Measurements from ENCODE around the gene APOA1. TPM values are rescaled to one million over a fixed set of nuclear protein-coding genes. Genes with fewer than 3 reads are reported as not detected.

APOA1 gene
- total RNA-seq, 1 experiment from 2014 or later = not detected

DNA sequence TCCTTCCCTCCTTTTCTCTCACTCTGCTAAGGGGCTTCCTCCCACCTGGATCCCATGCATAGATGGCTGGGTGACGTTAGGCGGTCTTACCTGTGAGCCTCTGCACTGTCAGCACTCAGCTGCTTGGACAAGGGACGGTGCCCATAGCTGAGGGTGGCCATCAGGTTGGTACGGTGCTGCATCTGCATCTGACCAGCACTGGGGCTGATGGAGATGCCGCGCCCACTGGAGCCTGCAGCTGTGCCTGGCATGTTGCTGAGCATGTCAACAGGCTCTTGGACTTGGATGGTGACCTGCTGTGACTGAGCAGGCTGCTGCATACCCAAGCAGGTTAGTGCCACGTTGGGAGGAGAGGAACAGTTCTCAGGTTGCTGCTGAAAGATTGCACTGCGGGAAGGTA lies 21.8 kb upstream of the APOA1 start:
- no peak for DNase-seq (ENCODE audit: low read depth)

DNA sequence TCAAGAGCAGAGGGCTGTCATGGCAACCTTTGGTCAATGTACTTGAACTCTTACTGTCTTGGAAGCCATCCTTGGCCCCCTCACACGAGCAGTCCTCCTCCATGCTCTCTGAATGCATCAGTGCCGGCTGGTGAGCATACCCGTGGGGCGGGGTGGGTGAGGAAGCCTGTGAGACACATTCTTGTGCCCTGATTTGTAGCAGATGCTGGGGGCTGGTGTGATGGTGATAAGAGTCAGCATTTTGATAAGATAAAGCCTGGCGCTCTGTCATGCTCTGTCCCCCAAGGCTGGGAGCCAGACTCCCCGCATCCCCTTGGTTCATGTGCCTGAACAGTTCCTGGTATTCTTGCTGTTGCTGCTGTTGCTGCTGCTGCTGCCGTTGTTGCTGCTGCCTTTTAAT lies 20.5 kb upstream of the APOA1 start:
- DNase-seq (ENCODE audit: low read depth) = no peak

DNA sequence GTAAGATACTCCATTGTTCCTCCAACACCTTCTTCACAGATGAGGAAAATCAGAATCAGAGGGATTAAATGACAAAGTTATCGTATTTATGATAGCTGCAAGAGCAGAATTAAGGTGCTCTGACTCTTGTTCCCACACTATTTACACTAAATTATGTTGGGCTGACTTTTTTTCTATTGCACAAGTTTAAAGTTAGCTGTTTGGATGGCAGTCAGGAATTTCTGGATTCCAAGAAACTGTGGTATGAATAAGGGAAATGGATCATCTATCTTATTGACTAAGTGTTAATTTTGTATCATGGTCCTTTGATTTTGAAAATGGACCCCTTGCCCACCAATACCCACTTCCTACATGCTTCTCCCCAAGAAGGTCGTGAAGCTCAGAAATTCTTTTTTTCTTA lies 19.9 kb upstream of the APOA1 start:
- DNase-seq (ENCODE audit: low read depth) = no peak

DNA sequence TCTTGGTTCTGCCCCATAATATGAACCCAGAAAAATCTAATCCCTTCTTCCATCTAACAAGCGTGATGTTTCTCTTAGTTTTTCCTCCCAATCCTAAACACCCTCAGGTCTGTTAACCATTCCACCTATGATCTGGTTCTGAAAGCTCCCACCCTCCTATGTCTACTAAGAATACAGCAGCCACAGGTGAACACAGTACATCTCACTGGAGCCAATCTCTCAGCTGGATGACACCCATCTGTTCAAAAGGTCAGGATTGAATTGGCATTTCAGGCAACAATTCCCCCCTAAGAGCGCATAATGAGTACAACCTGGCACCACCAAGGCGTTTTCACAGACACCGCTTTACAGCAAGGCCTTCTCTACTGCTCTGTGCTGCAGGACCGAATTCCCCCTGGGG lies 19.0 kb upstream of the APOA1 start:
- DNase-seq (ENCODE audit: low read depth) = no peak

DNA sequence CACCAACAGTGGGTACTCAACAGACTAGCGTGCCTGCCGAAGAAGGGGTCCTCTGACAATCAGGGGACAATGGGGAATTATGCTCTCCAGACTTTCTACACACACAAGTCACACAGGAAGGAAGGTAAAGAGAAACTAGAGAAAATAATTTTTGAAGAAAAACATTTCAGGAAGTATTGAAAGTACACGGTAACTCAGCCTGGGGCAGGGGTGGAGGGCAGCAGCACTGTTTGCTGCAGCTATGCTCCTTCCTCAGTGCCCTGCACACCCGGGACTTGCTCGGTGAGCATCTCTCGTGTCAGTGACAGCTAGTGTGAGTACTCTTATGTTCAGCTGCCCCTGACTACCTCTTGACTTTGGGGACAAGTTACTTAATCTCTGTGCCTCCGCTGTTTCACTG lies 18.0 kb upstream of the APOA1 start:
- DNase-seq (ENCODE audit: low read depth) = no peak

DNA sequence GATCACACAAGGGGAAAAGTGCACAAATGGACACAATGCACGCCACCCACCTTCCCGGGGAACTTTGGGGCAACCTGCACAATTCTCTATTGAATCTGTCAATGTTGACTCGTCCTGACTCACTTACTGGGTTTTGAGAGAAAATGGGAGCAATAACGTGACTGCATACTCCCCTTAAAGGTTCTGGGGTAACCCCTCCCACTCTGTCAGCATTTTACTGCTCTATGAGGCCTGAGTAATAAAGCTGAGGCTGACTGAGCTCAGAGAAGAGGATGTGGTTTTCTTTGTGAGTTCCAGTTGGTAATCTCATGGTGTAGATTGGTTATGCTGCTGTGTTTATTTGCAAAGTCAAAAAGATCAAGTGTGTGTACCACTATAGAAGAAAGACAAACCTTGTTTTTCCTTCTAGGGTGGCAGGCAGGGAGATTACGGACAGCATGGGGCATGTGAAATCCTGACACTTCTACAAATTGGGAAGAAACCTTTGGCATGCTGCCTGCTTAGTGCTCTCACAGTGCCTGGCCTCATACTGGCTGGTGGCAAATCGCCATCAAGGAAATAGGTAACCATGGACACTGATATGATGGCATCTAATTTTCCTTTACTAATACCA lies 16.1 kb upstream of the APOA1 start:
- peak; percentile 97 for DNase-seq (ENCODE audit: low read depth)

DNA sequence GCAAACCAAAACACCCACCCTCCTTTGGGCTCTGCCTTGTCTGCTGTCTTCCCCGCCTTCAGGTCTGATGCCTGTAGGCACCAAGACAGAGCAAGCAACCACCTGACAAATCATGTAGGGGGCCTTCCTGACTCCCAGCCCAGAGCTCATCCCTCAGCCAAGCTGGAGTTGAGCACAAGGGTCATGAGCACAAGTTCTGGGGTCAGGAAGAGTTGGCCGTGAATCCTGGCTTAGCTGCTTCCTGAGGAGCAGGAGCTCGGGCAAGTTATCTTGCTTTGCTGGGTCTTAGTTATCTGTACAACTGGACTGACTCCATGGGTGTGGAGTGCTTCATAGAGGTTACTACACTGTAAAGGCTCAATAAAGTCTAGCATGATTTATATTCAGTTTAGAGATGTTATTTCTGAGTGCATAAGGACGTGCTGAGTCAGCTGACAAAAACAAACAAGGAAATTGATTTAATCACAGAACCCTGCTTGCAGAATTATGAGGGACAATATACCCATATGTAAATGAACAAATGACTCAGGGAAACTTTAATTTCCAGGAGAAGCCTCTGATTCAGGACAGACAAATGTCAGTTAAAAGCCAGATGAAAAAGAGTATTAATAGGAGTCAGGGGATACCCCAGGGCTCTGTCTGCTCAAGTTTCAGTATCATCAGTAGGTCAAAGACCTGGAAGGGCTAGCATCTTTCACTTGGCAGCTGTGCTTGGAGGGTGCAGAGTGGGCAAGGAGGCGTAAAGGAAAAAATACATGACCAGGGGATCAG lies 15.0 kb upstream of the APOA1 start:
- DNase-seq (ENCODE audit: low read depth) = peak; percentile 32

DNA sequence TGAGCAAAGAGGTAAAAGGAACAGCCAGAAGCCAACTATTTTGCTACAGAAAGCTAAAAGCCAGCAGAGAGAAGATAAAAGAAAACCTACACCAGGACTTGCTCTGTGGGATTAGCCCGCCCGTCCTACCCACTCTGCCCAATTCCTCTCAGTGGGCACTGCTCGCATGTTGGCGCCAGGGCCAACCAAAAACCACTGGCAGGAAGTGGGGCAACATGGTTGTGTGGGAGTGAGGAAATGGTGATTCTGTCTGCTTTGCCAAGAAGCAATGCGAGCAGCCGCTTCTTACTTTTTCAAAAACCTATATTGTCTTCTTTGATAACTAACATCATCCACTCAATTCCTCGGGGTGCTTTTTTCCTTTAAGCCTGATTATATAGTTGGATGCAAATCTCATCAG lies 14.2 kb upstream of the APOA1 start:
- DNase-seq (ENCODE audit: low read depth) = no peak

DNA sequence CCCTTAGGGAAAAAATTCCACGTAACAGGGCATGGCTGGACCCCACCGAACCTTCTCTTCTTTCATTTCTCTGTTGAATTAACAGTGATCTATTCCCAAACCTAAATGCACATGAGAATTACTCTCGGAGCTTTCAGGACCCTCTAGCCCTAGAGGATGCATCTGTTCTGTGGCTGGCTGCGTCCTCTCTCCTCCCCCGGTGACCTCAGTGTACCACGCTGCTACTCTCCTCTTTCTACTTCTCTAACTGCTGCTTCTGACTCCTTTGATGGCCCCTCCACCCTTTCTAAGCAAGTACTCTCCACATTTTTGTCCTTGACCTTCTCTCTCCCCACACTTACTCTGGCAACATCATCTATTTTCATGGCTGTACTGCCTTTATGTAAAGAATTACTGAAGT lies 12.1 kb upstream of the APOA1 start:
- DNase-seq (ENCODE audit: low read depth) = no peak

DNA sequence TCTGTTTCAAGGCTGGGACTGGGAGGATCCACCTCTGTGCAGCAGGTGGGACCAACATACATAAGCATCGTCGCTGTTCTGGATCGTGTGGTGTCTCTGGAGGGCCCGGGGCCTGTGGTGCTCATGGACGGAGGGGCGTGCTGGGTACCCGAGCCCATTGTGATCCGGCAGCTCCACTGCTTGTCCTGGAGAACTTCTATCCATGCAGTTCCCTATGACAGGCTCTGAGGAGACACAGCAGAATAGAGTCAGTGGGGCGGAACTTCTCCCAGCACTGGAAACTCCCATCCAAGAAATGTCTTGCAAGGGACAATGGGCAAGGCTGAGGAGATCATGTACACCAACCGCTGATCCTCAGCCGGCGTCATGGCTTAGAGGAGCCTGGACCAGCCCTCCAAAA lies 11.6 kb upstream of the APOA1 start:
- DNase-seq (ENCODE audit: low read depth) = no peak

DNA sequence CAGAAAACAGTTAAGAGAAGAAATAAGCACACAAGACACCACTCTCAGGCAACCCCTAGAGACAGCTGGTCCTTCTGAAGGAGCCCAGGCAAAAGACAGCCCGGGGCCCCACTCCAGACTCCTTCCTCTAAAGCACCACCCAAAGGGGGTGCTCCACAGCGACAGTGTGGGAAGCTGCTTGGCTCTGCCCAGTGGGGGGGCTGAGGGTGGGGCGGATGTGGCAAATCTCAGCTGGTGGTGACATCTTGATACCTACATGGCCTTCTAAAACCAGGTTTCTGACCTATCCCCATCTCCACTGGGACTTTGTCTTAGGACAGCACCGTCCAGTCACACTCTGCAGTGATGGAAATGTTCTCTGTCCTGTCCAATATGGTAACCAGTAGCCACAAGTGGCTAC lies 10.2 kb upstream of the APOA1 start:
- DNase-seq (ENCODE audit: low read depth) = no peak

DNA sequence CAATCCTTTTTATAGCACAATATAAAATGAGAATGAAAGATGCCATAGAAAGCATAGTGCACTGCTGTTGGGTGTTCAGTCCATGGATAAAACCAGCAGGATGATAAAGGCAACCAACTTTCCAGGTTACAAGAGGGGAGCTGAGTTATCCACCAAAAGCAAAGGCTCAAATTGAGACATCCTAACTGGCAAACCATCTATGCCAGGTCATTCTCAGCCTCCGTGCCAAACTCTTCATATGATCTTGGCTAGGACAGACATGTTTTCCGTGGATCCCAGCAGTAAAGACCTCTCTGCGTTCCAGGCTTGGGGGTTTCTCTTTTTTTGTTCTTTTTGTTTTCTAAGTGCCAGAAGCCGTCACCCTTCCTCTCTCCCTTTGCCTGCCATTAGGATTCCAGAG lies 7.3 kb upstream of the APOA1 start:
- DNase-seq (ENCODE audit: low read depth) = no peak

DNA sequence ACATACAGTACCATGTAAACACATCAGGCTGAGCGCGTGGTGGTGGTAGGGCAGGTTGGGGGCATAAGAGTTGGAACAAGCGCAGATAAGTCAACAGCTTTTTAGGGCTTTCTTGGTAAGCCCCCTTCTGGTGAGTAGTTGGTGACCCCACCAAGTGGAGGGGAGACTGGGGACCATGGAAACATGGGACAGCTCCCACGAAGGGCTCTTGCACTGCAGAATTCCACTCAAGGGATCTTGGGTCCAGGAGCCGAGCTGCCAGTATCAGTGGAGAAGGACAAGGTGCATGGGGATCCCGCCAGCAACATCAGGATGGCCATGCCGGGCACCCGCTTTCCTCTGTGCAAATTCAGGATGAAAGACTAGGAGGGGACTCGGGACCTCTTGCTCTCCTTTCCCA lies 6.2 kb upstream of the APOA1 start:
- DNase-seq (ENCODE audit: low read depth) = no peak

DNA sequence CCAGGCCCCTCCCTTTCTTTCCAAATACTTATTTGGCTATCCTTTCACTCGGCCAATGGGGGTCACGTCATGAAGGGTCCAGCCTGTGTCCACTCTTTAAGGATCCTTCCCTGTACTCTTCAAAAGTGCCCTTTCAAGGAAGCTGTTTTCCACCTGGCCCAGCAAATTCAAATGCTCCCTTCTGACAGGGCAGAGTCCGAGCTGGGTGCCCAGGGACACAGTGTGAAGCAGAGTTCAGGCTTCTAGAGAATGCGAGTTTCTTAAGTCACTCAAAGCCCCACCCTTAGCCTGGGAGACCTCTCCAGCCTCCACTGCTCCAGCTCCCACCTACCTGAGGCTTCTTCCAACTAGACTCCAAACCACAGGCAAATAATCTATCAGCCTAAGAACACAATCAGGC lies 5.5 kb upstream of the APOA1 start:
- DNase-seq (ENCODE audit: low read depth) = no peak

DNA sequence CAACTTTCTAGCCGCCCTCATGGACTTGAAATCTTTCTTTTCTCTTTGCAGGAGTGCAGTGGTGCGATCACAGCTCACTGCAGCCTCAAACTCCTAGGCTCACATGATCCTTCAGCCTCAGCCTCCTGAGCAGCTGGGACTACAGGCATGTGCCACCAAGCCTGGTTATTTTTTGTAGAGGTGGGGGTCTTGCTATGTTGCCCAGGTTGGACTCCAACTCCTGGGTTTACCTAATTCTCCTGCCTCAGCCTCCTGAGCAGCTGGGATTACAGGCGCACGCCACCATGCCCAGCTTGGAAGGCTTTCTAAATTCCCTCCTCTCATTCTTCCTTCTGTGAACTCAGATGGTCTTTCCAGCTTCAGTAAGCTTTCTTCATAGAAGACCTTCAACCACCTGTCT lies 4.7 kb upstream of the APOA1 start:
- DNase-seq (ENCODE audit: low read depth) = no peak

DNA sequence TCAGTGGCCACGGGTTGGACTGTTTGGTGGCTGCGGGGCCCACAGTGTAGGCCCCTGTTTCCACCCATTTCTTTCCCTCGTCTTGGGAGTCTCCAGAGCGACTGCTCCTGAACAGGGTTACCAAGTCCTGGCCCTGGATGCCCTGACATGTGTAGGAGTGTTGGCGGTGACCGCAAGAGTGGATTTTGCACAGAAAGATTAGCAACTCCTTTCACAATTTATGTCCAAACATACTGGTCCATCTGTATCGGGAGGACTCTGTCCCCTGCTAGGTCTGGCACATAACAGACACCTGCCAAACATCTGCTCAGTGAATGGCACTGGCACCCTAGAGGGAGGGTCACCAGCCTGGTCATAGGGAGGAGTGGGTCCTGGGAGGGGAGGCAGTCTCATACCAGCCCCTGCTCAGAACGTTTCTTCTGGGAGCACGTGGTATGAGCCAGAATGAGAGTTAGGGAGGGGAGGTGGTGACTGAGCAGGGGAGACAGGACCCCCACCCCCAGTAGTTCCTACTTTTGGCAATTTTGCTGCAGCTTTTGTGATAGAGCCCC lies 3.4 kb upstream of the APOA1 start:
- no peak for DNase-seq (ENCODE audit: low read depth)

DNA sequence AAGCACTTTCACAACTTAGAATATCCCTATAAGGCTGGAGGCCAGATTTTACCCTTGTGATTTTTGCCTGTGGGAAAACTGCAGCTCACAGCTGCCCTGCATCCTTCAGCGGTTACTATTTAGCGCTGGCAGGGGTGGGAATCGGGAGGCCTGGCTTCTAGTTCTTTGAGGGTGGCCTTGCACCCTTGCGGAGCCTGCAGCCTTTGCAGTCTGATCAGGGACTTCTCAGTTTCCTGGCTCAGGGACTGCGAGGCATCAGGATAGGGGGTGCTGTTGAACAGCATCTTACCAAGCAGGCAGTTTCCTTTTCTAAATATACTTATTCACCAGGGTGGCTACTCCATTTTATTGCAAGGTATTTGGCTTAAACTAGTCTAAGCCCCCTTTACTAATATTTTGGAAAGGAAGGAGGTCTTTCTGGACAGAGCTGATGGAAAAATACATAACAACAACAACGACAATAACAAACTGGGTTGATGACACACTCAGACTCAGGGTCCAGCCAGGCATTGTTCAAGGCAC lies 2.9 kb upstream of the APOA1 start:
- DNase-seq (ENCODE audit: low read depth) = peak; percentile 41

DNA sequence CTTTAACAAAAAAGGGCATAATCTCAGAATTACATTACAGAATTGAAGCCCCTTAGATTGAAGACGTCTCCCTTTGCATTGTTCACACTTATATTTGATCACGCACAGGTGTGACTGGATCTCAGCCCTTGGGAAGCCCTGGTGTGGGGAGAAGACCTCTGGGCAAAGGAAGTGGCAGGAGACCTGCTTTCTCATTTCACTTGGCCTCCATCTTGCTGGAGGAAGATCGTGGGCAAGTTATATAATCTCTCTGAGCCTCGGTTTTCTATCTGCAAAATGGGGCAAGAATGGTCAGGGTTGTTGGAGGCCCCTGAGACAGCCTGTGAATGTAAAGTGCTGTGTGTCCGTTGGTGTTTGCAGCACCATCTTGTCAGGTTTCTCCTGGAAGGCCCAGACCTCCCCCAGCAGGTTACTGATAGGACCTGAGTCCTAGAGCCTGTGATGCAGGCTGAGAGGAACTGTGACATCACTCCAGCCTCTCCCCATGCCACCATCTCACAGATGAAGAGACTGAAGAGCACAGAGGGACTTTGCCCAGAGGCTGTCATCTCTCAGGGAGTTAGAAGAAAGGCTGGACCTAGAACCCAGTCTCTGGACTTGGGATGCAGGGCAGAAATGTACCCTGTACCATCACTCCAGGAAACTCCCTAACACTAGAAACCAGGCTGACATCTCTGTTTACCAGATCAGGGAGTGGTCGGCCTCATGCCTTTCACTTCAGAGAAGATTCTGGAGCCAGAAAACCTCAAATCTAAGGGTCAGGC lies 1.1 kb upstream of the APOA1 start:
- DNase-seq (ENCODE audit: low read depth) = no peak

DNA sequence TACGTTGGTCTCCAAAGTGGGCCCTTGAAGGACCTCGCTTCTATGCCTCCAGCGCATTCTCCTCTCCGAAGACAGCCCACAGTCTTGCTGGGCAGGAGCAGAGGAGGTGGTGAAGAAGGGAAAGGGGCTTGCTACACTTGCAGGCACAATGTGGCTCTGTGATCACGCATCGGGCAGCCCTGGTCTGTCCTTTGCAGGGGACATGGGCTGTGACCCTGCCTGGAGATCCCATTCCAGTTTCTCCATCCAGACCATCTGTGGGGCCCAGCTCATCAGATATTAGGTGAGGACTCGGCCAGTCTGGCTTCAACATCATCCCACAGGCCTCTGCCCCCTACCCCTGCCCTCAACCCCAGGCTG lies 810 bp downstream of the APOA1 start:
- DNase-seq (ENCODE audit: low read depth) = no peak

DNA sequence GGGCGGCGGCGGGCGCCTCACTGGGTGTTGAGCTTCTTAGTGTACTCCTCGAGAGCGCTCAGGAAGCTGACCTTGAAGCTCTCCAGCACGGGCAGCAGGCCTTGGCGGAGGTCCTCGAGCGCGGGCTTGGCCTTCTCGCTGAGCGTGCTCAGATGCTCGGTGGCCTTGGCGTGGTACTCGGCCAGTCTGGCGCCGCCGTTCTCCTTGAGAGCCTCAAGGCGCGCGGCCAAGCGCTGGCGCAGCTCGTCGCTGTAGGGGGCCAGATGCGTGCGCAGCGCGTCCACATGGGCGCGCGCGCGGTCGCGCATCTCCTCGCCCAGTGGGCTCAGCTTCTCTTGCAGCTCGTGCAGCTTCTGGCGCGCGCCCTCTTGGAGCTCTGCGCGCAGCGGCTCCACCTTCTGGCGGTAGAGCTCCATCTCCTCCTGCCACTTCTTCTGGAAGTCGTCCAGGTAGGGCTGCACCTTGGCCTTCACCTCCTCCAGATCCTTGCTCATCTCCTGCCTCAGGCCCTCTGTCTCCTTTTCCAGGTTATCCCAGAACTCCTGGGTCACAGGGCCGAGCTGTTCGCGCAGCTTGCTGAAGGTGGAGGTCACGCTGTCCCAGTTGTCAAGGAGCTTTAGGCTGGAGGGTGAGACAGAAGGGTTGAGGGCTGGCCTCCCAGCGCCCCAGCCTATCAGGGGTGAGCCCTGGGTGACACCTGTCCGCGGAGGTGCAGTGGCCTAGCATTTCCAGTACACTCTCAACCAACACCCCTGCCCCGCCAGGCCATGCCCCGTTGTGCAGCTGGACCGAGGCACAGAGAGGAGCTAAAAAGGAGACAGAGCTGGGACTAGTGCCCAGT lies 1.4 kb downstream of the APOA1 start:
- DNase-seq (ENCODE audit: low read depth) = peak; percentile 81

DNA sequence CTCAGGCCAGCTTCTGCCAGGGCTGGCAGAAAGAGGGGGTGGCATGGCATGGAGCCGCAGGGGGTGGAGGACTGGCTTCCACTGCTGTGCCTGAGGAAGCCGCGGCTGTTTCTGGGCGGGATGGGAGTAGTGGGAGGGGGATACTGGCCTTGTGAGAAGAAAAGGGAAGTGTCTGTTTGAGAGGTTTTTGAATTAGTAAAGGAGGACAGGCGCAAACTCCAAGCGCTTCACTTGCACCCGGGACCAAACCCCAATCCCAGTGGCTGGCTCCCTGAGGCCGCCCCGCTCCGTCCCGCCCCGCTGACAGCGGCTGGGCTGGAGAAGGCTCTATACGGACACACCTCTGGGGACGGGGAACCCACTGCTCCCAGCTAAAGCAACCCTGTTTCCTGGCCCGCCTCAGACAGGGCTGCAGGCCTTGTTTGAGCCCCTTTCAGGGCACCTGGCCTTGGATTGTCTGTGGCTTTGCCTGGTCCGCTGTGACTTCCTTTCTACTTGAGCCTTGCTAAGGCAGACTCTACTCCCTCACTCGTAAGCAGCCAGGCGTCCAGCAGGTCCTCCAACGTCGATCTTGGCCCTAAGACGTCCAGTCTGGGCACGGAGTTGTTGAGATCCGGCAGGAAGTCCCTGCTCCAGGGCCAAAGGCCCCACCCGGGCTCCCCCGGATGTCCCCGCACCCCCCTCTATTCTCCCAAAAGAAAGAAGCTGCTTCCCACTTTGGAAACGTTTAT lies 2.2 kb downstream of the APOA1 start:
- DNase-seq (ENCODE audit: low read depth) = no peak

Measured in LHCN-M2 (cell line).